Measurements from ENCODE around the gene TFG. TPM values are rescaled to one million over a fixed set of nuclear protein-coding genes. Genes with fewer than 3 reads are reported as not detected.

TFG gene
- total RNA-seq, 1 donor from 2014 or later, result 64.3 TPM

- DNase-seq, result no peak
Observed at GRCh38 chr3:100756441-100756840, 47.1 kb downstream of the TFG start.

DNA sequence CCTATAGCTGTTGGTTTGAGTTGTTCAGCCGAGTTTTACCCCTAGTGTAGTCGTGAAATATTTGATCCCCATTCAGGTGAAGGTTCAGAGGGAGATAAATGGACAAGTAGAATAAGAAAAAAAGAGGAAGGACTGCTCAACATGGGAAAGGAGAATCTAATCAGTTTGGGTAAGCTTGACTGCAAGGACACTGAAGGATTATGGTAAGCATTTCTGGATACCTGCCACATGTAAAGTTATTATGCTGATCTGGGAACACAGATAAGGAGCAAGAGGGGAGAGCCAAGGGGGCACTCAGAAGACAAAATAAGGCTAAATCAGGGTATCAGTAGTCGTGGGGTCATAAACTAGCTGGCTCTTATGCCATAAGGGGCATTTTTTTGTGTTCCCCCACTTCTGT lies 49.9 kb downstream of the TFG start:
- DNase-seq, result no peak

DNA sequence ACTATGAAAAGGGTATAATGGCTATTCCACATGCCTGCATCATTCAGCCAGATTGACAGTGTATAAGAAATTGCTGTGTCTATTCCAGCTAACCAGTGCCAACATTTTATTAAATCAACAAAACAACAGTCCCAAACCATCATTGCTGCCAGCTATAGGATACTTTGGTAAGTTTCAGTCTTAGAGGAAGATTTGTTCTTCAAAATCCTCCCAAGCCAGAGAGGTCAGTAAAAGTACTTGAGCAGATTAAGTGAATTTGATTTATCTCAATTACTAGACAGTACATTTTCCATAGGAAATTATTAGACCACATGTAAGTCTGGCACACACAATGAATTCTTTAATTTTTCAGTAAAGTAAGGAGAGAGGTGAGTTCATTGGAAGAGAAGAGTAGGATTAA lies 50.7 kb downstream of the TFG start:
- no peak for DNase-seq

DNA sequence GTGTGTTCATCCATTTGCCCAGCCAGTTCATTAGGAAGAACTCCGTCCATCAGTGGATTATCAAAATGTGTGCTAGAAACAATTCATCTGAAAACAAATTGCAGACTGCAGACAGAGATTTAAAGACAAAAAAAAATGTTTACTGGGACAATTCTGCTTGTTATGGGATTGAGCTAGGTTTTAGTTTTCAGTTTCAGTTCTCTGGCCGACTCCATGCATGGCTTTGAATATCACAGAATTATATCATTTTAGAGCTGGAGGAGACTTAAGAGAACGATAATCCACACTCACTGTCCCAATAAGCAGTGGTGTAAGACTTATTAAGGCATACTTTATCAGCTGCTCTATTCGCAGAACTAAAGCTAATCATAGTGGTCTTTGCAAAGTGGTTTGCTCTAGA lies 51.1 kb downstream of the TFG start:
- DNase-seq, result no peak

DNA sequence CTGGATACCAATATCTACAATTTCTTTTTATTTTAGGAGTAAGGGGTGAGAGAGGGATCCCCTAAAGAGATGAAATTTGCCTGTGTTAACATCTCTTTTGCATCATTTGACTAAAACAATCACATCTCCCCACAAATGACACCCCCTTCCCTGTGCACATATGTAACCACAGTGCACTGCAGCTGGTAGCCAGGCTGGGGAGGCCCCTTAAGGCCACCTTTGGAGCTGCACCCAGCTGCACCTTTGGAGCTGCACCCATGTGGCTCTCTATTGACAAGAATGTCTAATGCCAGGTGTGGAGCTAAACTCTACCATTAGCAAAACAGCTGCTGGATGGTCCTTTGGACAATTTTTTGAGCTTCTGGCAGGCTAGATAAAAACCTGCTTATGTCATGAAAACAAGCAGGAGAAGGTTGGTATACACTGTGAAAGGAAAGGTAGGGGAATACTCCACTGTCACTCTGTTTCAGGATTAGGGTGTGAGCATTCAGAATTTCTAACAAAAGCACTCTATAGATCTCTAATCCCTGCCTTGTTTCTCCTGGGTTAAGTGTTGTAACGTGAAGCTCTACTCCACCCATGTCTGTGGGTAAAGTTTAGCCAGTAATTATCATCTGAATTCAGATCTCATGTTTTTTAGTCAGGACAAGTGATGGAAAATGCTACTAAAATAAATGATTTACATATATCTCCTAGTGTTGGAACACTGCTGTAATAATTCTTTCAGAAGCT lies 52.1 kb downstream of the TFG start:
- DNase-seq, result no peak

DNA sequence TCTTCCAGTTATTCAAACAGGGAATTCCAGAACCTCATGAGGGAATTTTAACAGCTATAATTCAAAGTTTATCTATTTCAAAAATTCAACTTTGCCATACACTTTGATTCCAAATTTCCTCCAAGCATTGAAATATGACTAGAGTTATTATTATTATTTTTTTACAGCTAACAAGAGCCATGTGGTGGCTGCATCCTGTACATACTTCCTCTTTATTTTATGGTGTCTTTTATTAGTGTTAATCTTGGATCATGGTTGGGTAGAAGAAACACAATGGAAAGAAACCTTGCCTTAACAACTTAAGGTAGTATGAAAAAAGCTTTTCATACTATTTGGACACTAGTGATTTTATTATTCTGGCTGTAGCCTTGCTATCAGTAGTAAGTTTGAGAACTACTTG lies 52.7 kb downstream of the TFG start:
- no peak for DNase-seq

DNA sequence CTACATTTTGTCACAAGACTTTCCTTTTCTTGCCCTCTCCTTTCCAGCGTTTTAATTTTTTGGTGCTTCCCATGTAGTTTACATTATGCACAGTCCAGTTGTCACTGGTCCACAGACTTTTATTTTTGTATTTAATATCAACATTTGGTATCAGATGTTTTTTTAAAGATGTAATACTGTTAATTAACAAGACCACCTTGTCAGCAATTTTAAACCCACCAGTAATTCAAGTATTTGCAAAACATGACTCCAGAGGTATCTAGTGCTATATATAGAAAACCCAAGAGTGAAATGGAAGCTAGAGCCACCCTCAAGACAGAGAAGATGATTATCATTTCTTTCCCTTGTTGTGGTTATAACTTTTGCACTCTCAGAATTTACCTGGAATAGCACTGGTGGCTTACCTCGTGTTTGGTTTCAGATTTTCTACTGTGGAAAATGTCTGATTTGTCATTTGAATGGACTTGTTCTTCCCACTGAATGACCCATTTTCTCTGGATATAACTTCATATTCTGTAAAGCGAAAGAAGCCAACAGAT lies 56.2 kb downstream of the TFG start:
- no peak for DNase-seq

- DNase-seq, result no peak
Observed at GRCh38 chr3:100766069-100766468, 56.8 kb downstream of the TFG start.

GRCh38 chr3:100769693-100770092 lies 60.4 kb downstream of the TFG start:
- DNase-seq, result no peak

GRCh38 chr3:100775226-100775625 lies 65.9 kb downstream of the TFG start:
- DNase-seq, result no peak

DNA sequence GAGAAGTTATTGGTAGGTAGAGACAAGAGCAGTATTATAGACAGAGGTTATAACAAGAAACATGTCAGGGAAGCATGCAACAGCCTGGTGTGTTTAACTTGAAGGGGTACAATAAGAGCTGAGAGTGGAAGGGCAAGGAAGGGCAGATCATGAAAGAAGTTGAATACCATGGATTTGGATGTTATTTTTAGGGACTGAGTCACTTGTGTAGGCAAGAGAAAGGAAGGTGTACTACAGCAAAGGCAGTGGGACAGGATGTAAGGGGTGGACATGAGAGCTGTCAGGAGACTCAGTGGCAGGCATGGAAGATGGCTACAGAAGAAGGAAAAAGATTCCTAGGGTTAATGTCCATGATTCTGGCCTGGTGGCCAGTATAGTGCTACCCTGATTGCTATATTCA lies 66.4 kb downstream of the TFG start:
- no peak for DNase-seq

GRCh38 chr3:100776097-100776729 lies 66.9 kb downstream of the TFG start:
- no peak for DNase-seq

DNA sequence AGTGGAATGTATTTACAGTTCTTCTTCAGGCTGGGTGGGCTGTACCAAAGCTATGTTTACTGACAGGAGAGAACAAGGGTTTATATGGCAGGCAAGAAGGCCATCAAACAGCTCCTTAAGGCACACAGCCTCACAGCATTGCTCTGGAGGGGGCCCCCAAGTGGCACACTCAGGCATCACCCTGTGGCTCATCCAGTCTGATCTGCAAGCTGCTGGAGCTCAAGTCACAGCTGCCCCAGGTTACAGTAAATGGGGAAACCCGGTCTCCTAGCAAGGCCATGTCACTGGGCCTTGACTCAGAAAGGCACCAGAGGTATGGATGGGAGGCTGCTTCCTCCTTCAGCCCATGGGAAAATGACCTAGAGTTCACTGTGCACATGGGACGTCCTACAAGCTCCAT lies 67.5 kb downstream of the TFG start:
- no peak for DNase-seq

DNA sequence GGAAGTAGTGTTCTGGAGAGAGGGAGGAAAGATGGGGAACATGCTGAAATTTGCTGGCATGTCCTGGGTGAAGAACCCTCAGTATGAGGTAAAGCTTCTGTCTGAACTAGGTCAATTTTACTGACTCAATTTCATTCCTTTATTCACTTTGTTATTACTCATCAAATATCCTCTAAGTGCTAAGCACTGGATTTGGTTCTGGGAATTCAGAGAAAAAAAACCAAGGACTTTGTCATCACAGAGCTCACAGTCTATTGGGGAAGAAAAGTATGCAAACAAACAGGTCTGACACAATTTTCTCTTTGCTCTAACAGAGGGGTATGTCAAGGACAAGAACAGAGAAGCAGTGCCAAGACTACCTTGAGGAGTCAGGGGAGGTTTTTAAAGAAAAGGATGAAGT lies 68.0 kb downstream of the TFG start:
- DNase-seq, result no peak

- DNase-seq, result no peak
Observed at GRCh38 chr3:100779480-100779879, 70.2 kb downstream of the TFG start.

- DNase-seq, result no peak
Observed at GRCh38 chr3:100780071-100780622, 70.9 kb downstream of the TFG start.

DNA sequence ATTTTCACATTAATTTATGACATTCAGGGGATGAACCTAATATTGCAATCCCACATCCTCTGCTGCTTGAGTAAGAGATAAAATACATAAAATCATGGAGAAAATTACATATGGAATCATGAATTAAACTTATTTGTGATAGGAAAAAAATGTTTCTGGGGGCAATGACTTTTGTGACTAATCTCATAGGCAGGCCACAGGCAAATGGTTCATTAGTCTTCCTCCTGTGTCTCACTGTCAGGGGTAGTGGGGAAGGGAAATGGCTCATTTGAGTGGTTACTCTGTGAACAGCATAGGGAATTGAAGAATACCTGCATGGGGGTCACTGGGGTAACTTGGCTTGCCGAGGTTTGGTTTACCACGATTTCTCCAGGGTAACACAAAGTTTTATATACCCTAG lies 72.0 kb downstream of the TFG start:
- DNase-seq, result no peak

DNA sequence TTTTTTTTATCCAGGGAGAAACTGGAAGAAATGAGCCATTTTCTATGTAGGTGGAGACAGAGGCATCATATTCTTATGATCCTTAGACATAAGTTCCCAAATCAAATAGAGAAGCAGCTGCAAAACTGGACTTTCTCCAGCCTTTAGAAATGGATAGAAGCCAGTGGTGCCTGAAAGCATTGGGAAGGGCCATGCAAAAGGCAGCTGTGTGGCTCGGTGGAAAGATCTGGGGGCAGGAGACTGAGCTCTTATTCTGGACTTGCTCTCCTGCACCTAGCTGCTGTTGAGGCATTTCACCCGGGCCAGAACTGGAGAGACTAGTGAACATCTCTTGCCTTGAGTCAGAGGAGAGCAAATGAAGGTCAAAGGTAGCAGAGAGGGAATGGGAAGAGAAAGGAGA lies 73.1 kb downstream of the TFG start:
- DNase-seq, result no peak

DNA sequence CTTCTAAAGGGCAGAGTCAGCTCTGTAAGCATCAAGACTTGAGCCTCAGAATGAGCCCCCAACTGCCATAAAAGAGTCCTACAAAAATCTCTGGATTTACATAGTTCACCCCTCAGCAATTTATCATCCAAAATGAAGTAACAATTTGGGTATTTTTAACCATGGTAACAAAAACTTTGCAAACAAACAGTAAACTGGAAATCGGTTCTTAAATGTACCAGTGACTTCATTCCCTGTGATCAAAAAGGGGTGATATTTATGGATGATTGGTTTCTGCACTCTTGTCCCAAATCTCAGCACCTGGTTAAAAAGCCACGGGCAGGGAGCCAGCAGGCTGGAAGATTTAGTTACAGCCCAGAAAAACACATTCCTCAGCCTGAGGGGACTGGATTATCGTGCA lies 73.6 kb downstream of the TFG start:
- no peak for DNase-seq

GRCh38 chr3:100783619-100784018 lies 74.3 kb downstream of the TFG start:
- DNase-seq, result no peak

DNA sequence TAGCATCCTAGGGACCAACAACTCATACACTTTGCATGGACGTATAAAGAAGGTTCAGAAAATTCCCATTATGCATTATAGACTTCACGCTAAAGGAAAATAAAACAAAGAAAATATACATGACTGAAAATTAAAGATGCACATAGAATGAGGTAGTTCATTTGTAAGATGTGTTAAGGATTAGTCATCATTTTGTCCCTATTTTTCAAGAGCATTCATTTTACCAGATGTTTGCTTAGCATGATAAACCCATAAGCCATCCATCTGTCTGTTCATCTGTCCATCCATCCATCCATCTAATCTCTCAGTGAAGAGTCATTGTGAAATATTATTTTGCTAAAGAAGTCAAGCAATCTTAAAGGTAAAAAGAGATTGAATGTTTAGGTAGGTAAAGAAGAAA lies 80.3 kb downstream of the TFG start:
- DNase-seq, result no peak

DNA sequence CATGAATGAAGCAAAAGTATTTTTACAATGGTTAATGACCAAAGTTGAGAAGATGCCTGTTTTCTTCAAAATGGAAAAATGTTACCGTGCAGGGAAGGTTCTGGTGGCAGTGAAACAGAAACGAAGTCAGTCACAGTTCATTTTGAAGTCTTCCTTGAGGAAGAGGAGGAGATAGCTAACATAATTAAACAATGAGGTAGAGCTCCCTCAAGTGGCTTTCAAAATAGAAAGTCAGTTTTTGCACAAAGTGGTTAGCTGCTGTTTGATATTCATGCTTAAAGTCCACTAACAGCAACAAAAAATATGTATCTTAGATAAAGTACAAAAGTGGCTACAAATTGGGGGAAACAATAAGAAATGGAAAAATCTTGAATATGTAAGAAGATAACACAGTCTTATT lies 87.3 kb downstream of the TFG start:
- DNase-seq, result no peak

GRCh38 chr3:100798012-100798411 lies 88.7 kb downstream of the TFG start:
- no peak for DNase-seq

Measured in occipital lobe (tissue), 2 donors.